GM21381 (cell line): Measurements from ENCODE around the gene ZNF516.

Experiments
- ATAC-seq: cut with Tn5 transposase; IDR thresholded peaks from one replicate; pipeline ENCODE4 v1.9.1; 2021; ENCODE audit warnings: mild to moderate bottlenecking, moderate library complexity; ENCODE audit not compliant: unreplicated experiment

The ZNF516 gene

GRCh38 chr18:76368976-76369375 lies 126.1 kb downstream of the ZNF516 start:
- ATAC-seq = no peak

- ATAC-seq = no peak
Measured at GRCh38 chr18:76368271-76368670, 126.8 kb downstream of the ZNF516 start.

GRCh38 chr18:76367168-76368125 lies 127.6 kb downstream of the ZNF516 start:
- ATAC-seq = no peak

GRCh38 chr18:76365561-76365960 lies 129.5 kb downstream of the ZNF516 start:
- ATAC-seq = no peak

GRCh38 chr18:76364282-76365259 lies 130.5 kb downstream of the ZNF516 start:
- ATAC-seq = peak; percentile 84

GRCh38 chr18:76363436-76364120 lies 131.5 kb downstream of the ZNF516 start:
- no peak for ATAC-seq

GRCh38 chr18:76362676-76363075 lies 132.4 kb downstream of the ZNF516 start:
- no peak for ATAC-seq

- no peak for ATAC-seq
Measured at GRCh38 chr18:76361219-76361618, 133.8 kb downstream of the ZNF516 start.

GRCh38 chr18:76359909-76360308 lies 135.1 kb downstream of the ZNF516 start:
- no peak for ATAC-seq

GRCh38 chr18:76358774-76359173 lies 136.3 kb downstream of the ZNF516 start:
- ATAC-seq = no peak

GRCh38 chr18:76357585-76358260 lies 137.3 kb downstream of the ZNF516 start:
- no peak for ATAC-seq

GRCh38 chr18:76357174-76357573 lies 137.9 kb downstream of the ZNF516 start:
- no peak for ATAC-seq

- ATAC-seq = no peak
Measured at GRCh38 chr18:76356666-76357065, 138.4 kb downstream of the ZNF516 start.

- ATAC-seq = no peak
Measured at GRCh38 chr18:76354348-76354747, 140.7 kb downstream of the ZNF516 start.

GRCh38 chr18:76353500-76353899 lies 141.5 kb downstream of the ZNF516 start:
- ATAC-seq = no peak

- ATAC-seq = no peak
Measured at GRCh38 chr18:76353046-76353445, 142.0 kb downstream of the ZNF516 start.

- no peak for ATAC-seq
Measured at GRCh38 chr18:76351961-76352581, 143.0 kb downstream of the ZNF516 start.

- no peak for ATAC-seq
Measured at GRCh38 chr18:76350134-76351025, 144.7 kb downstream of the ZNF516 start.
